ENCODE measurements around the gene RPL12. TPM values are rescaled to one million over a fixed set of nuclear protein-coding genes. Genes with fewer than 3 reads are reported as not detected.

RPL12 gene
- total and polyA plus RNA-seq, 2 of the 13 experiments (the other 11 are each of a cell fraction or from before 2014, with no cell fraction given): 1,551 to 2,590 TPM

- TF ChIP-seq ZNF800 (CRISPR knock-in tag; IDR thresholded peaks at IDR 0.05) (peak; percentile 55; the same call in 1 of the 2 replicates), MIER3 (CRISPR knock-in tag; IDR thresholded peaks at IDR 0.05; ENCODE audit: borderline replicate concordance) (peak; percentile 55; the same call in 1 of the 2 replicates), HOXA5 (CRISPR knock-in tag; IDR thresholded peaks at IDR 0.05) (peak; percentile 87; the same call in 1 of the 2 replicates), NFE2L1 (CRISPR knock-in tag; IDR thresholded peaks at IDR 0.05; ENCODE audit: borderline replicate concordance) (0 out of 2 replicates have a peak, but pooled peaks have one; percentile 22), SP4 (CRISPR knock-in tag; IDR thresholded peaks at IDR 0.05) (peak; percentile 90), DDIT3 (CRISPR knock-in tag; IDR thresholded peaks at IDR 0.05) (no peak; the same call in 1 of the 2 replicates), HMGXB3 (CRISPR knock-in tag; IDR thresholded peaks at IDR 0.05; ENCODE audit: borderline replicate concordance) (peak; percentile 75), SKIL (CRISPR knock-in tag; IDR thresholded peaks at IDR 0.05; ENCODE audit: borderline replicate concordance) (0 out of 2 replicates have a peak, but pooled peaks have one; percentile 49), FOXA3 (CRISPR knock-in tag; IDR thresholded peaks at IDR 0.05) (peak; percentile 59), RERE (CRISPR knock-in tag; IDR thresholded peaks at IDR 0.05; ENCODE audit: low read depth) (0 out of 2 replicates have a peak, but pooled peaks have one; percentile 49)
- TF ChIP-seq, protein P1, sequence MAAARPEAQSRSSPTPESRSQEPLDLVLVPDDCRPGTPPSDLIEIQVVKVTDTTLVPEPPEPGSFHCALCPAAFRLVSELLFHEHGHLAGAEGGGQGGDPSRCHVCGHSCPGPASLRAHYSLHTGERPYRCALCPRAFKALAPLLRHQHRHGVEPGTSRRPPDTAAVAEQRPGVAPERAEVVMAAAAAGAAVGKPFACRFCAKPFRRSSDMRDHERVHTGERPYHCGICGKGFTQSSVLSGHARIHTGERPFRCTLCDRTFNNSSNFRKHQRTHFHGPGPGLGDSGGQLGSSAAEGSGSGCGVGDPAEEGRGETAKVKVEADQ (CRISPR knock-in tag; IDR thresholded peaks at IDR 0.05; ENCODE audit: borderline replicate concordance): no peak
Measured at GRCh38 chr9:127450830-127451607, at the start of gene RPL12, which contains the start of gene LRSAM1 (continued).

Measured in HepG2 (cell line).